Activated naive CD8-positive, alpha-beta T cell treated with anti-CD3 and anti-CD28 coated beads, Interleukin-2, amount 50 U/mL, for 24 hours (primary cell): ENCODE data around the gene CRACDL.
"Not testable (repeated sequence)": the region's sequence is repeated elsewhere in the genome, so short reads cannot be mapped to it uniquely, and the experiment has no call there.

Experiments
- ATAC-seq: fragments of 150-1000 bp; cut with Tn5 transposase; one replicate; pipeline ENCODE4 v1.10.0; 2021
- DNase-seq: peaks from one replicate; pipeline ENCODE4 v3.0.0; 2021
- H3K27ac Mint-ChIP-seq: one replicate; pipeline ENCODE4 v1.8.0; 2021; ENCODE audit warnings: mild to moderate bottlenecking, mixed read lengths
- H3K27me3 Mint-ChIP-seq: one replicate; pipeline ENCODE4 v1.8.0; 2021; ENCODE audit warnings: mixed read lengths
- H3K36me3 Mint-ChIP-seq: one replicate; pipeline ENCODE4 v1.8.0; 2021; ENCODE audit warnings: low read depth, mixed read lengths
- H3K4me1 Mint-ChIP-seq: one replicate; pipeline ENCODE4 v1.8.0; 2021; ENCODE audit warnings: mixed read lengths
- H3K4me3 Mint-ChIP-seq: one replicate; pipeline ENCODE4 v1.8.0; 2021; ENCODE audit warnings: mild to moderate bottlenecking, moderate library complexity, mixed read lengths
- H3K9me3 Mint-ChIP-seq: one replicate; pipeline ENCODE4 v1.8.0; 2021; ENCODE audit warnings: mixed read lengths

The CRACDL gene

DNA sequence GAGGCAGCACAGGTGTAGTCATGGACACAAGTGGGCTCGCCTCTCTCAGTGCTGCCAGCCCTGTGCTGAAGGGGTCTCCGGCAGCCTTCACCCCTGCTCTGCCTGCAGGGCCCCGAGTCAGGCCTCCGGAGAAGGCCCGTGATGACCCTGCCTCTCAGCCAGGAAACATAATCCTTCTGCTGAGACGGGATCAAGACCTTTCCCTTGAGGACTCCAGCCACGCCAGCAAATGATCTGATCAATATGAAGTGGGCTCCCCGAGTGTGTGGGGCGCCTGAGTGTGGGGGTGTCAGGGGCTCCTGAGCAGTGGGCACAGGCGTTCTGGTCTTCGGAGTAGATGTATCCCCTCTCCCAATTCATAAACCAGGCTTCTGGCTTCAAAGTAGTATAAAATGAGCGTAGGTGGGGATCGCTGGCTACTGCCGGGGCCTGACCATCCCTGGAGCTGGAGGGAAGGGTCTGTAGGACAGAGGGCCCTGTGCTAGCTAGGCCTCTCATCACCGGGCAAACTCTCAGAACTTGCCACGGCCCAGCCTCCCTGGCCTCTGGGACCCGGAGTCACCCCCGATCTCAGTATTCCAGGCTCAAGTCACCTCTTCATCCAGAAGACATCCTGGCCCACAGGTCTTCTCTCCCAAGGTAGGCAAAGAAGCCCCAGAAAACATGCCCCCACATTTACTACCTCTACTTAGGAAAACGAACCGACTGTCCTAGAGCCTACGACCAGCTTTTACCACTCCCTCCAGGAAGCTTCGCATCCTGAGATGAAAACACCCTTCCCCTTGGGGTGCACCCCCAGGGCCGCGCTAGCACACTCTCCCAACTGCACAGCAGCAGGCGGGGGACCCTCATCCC, 33.6 kb downstream of the CRACDL start:
- H3K4me3 Mint-ChIP-seq, result no peak overlapping the region
- H3K36me3 Mint-ChIP-seq, result no peaks in the 10 kb centered on the region
- H3K27ac Mint-ChIP-seq, result no peak overlapping the region
- H3K9me3 Mint-ChIP-seq, result no peaks in the 10 kb centered on the region
- H3K4me1 Mint-ChIP-seq, result no peaks in the 10 kb centered on the region
- ATAC-seq (no peak), DNase-seq (no peak)
- H3K27me3 Mint-ChIP-seq, result peaks cover 3% of the 10 kb centered on the region

- Mint-ChIP-seq H3K4me3 (no peak overlapping the region), H3K36me3 (no peaks in the 10 kb centered on the region), H3K9me3 (no peaks in the 10 kb centered on the region), H3K27me3 (no peaks in the 10 kb centered on the region), H3K27ac (no peak overlapping the region), H3K4me1 (no peaks in the 10 kb centered on the region)
- DNase-seq, result no peak
- no peak for ATAC-seq
Measured at GRCh38 chr2:98901702-98902101, 34.3 kb downstream of the CRACDL start.

DNA sequence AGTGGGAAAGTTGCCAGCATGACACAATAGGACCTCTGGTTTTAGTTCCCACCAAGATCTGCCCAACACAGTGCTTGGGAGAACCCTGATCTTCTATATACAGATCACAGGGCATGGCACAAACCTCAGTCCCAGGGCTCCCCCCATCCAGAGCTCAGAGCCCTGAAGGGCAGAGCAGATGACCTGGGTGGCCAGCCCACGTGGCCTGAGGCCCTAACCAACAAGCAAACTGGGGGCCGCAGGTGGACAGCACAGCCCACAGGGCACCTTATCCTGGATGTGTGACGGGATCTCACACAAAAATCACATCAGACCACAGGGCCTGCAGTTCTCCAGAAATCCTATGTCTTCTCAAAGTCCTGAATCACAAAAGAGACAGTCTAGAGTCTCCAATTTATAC, 34.7 kb downstream of the CRACDL start:
- DNase-seq (no peak), ATAC-seq (no peak)
- Mint-ChIP-seq H3K27ac (no peak overlapping the region), H3K36me3 (no peaks in the 10 kb centered on the region), H3K27me3 (no peaks in the 10 kb centered on the region), H3K4me1 (no peaks in the 10 kb centered on the region), H3K4me3 (no peak overlapping the region), H3K9me3 (no peaks in the 10 kb centered on the region)

GRCh38 chr2:98900721-98901120, 35.3 kb downstream of the CRACDL start:
- Mint-ChIP-seq H3K4me1 (no peaks in the 10 kb centered on the region), H3K4me3 (no peak overlapping the region), H3K9me3 (no peaks in the 10 kb centered on the region), H3K27me3 (no peaks in the 10 kb centered on the region), H3K36me3 (no peaks in the 10 kb centered on the region), H3K27ac (no peak overlapping the region)
- DNase-seq (no peak), ATAC-seq (no peak)

GRCh38 chr2:98899703-98900078, 36.3 kb downstream of the CRACDL start:
- H3K9me3 Mint-ChIP-seq, H3K27me3 Mint-ChIP-seq, H3K4me3 Mint-ChIP-seq, ATAC-seq, H3K4me1 Mint-ChIP-seq, DNase-seq, H3K36me3 Mint-ChIP-seq, H3K27ac Mint-ChIP-seq: not testable (repeated sequence)

- Mint-ChIP-seq H3K27ac (no peak overlapping the region), H3K4me1 (no peaks in the 10 kb centered on the region), H3K36me3 (no peaks in the 10 kb centered on the region), H3K9me3 (no peaks in the 10 kb centered on the region), H3K27me3 (no peaks in the 10 kb centered on the region), H3K4me3 (no peak overlapping the region)
- DNase-seq (no peak), ATAC-seq (no peak)
Measured at GRCh38 chr2:98899041-98899702, 36.9 kb downstream of the CRACDL start.

DNA sequence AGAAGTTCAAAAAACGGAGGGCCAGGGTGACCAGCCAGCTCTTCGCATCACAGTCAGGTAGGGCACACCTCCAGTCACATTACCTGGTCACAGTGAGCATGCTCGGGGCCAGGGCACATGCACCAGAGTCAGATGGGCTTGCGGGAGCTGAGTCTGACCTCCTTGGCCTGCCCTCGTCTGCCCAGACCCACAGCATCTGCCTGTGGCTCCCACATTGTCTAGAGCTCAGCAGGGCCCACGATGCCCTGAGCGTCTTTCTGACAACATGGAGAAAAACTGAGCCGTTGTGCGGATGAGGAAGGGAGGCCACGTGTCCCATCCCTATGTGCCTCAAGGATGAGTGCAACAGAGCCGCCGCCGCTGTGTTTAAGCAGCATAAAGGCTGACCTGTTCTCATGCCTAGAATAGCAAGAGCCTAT, 37.6 kb downstream of the CRACDL start:
- Mint-ChIP-seq H3K27ac (no peak overlapping the region), H3K9me3 (no peaks in the 10 kb centered on the region), H3K36me3 (no peaks in the 10 kb centered on the region), H3K4me3 (no peak overlapping the region), H3K4me1 (no peaks in the 10 kb centered on the region), H3K27me3 (no peaks in the 10 kb centered on the region)
- no peak for DNase-seq
- ATAC-seq, result no peak

GRCh38 chr2:98897746-98898145, 38.3 kb downstream of the CRACDL start:
- H3K9me3 Mint-ChIP-seq, result no peaks in the 10 kb centered on the region
- DNase-seq, result no peak
- H3K4me1 Mint-ChIP-seq, result no peaks in the 10 kb centered on the region
- no peak overlapping the region for H3K27ac Mint-ChIP-seq
- H3K27me3 Mint-ChIP-seq, result no peaks in the 10 kb centered on the region
- ATAC-seq, result no peak
- no peak overlapping the region for H3K4me3 Mint-ChIP-seq
- H3K36me3 Mint-ChIP-seq, result no peaks in the 10 kb centered on the region

DNA sequence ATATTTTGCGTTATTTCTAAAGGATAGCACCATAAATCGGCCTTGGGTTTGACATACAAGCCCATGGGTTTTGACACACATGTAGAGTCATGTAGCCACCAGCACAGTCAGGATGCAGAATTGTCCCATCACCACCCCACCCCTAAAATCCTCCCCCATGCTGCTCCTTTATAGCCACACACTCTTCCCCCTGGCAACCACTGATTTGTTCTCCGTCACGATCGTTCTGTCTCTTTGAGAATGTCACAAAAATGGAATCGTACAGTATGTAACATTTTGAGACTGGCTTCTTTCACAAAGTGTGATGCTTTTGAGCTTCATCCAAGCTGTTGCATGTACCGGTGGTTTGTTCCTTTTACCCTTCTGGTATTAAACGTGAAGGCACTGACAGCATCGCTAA, 39.1 kb downstream of the CRACDL start:
- Mint-ChIP-seq H3K4me3 (no peak overlapping the region), H3K36me3 (no peaks in the 10 kb centered on the region), H3K4me1 (no peaks in the 10 kb centered on the region), H3K27ac (no peak overlapping the region), H3K27me3 (no peaks in the 10 kb centered on the region), H3K9me3 (no peaks in the 10 kb centered on the region)
- no peak for ATAC-seq
- no peak for DNase-seq

- ATAC-seq, result no peak
- Mint-ChIP-seq H3K4me3 (no peak overlapping the region), H3K9me3 (no peaks in the 10 kb centered on the region), H3K27ac (no peak overlapping the region), H3K27me3 (no peaks in the 10 kb centered on the region), H3K36me3 (no peaks in the 10 kb centered on the region), H3K4me1 (no peaks in the 10 kb centered on the region)
- no peak for DNase-seq
Measured at GRCh38 chr2:98896416-98896815, 39.6 kb downstream of the CRACDL start.

GRCh38 chr2:98895901-98896300, 40.1 kb downstream of the CRACDL start:
- H3K36me3 Mint-ChIP-seq, result no peaks in the 10 kb centered on the region
- ATAC-seq (no peak), DNase-seq (no peak)
- no peak overlapping the region for H3K27ac Mint-ChIP-seq
- H3K9me3 Mint-ChIP-seq, result no peaks in the 10 kb centered on the region
- no peaks in the 10 kb centered on the region for H3K27me3 Mint-ChIP-seq
- no peaks in the 10 kb centered on the region for H3K4me1 Mint-ChIP-seq
- H3K4me3 Mint-ChIP-seq, result no peak overlapping the region

DNA sequence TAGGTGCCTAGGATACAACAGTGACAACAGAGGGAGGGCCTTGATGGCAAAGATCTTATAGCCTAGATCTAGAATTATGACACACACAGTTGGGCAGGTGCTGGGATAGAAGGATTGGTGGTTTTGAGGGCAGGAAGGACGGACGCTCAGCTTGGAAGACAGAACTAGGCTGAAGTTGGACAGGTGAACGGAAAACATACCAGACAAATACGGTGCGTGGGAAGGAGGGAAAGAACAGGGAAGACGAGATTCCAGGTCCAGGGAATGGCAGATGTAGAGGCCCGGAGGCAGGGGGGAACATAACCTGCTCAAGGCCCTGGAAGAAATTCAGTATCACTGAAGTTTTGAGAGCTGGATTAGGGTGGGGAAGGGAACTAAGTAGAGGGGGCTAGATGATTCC, 40.8 kb downstream of the CRACDL start:
- no peaks in the 10 kb centered on the region for H3K27me3 Mint-ChIP-seq
- no peak for DNase-seq
- H3K36me3 Mint-ChIP-seq, result no peaks in the 10 kb centered on the region
- no peaks in the 10 kb centered on the region for H3K9me3 Mint-ChIP-seq
- ATAC-seq, result no peak
- no peak overlapping the region for H3K4me3 Mint-ChIP-seq
- H3K4me1 Mint-ChIP-seq, result no peaks in the 10 kb centered on the region
- no peak overlapping the region for H3K27ac Mint-ChIP-seq

DNA sequence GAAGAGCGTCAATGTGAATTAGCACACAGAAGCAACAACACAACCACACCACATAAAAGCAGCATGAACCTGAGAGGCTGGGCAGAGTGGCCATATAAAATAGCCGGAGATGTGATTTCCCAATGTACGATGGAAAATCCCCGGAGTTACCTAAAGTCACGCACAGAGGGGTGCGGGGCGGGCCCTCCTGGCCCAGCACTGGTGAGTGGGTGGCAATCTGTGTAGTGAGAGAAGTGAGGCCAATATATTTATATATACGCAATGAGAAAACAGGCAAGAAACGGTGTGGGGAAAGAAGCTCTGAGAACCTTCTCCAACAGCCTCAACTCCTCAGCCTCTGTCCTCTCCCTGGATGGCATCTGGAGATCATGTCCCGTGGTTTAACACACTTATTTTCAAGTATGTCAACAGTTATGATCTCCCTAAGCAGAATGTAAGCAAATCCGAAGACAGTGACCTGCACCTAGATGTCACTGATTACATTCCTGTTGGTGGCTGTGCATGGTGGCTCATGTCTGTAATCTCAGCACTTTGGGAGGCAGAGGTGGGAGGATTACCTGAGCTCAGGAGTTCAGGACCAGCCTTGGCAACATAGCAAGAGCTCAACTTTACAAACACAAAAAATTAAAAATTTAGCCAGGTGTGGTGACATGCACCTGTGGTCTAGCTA, 41.6 kb downstream of the CRACDL start:
- DNase-seq, result no peak

GRCh38 chr2:98893911-98894321, 42.1 kb downstream of the CRACDL start:
- Mint-ChIP-seq H3K4me3 (no peak overlapping the region), H3K27ac (no peak overlapping the region), H3K36me3 (no peaks in the 10 kb centered on the region), H3K9me3 (no peaks in the 10 kb centered on the region), H3K27me3 (peaks cover 4% of the 10 kb centered on the region), H3K4me1 (no peaks in the 10 kb centered on the region)
- DNase-seq (no peak), ATAC-seq (no peak)

More for the DNA sequence above, 41.6 kb downstream of the CRACDL start:
- Mint-ChIP-seq H3K27me3 (no peaks in the 10 kb centered on the region), H3K27ac (no peak overlapping the region), H3K9me3 (no peaks in the 10 kb centered on the region), H3K36me3 (no peaks in the 10 kb centered on the region), H3K4me1 (no peaks in the 10 kb centered on the region), H3K4me3 (no peak overlapping the region)
- ATAC-seq, result no peak

DNA sequence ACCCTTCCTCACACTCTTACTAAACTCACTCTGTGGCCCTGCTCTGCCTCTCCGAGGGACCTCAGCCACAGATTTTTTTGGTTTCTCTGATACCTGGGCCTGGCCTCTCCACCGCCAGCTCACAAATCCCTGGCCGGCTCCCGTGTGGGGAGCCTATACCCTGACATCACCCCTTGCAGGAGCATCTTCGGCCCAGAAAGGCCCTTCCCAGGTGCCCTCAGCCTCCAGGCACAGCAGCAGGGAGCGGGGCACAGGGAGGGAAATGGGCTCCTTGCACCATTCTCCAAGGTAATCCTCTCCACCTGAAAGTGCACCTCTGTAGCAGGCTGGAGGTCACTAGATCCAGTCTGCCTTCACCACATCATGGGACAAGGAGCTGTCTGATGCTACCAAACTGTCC, 43.2 kb downstream of the CRACDL start:
- Mint-ChIP-seq H3K27ac (no peak overlapping the region), H3K9me3 (peaks cover 5% of the 10 kb centered on the region), H3K4me3 (no peak overlapping the region), H3K4me1 (no peaks in the 10 kb centered on the region), H3K36me3 (no peaks in the 10 kb centered on the region), H3K27me3 (peaks cover 9% of the 10 kb centered on the region)
- ATAC-seq (no peak), DNase-seq (no peak)
